HUES64 (cell line): Measurements from ENCODE around the gene TMC7. TPM values are rescaled to one million over a fixed set of nuclear protein-coding genes. Genes with fewer than 3 reads are reported as not detected.

ENCODE experiments used
- H3K27ac ChIP-seq: 2 replicates; pipeline ENCODE4 v1.7.0; 2013; ENCODE audit warnings: low read depth, low read length, inconsistent platforms
- H3K27me3 ChIP-seq: 2 replicates; pipeline ENCODE4 v1.6.1; 2013; ENCODE audit warnings: mild to moderate bottlenecking, low read length; ENCODE audit not compliant: insufficient read depth
- H3K36me3 ChIP-seq: 2 replicates; pipeline ENCODE4 v1.6.1; 2013; ENCODE audit warnings: mild to moderate bottlenecking, low read length; ENCODE audit not compliant: insufficient read depth
- H3K4me1 ChIP-seq: 2 replicates; pipeline ENCODE4 v1.6.1; 2013; ENCODE audit warnings: mild to moderate bottlenecking, low read length, moderate library complexity; ENCODE audit not compliant: insufficient read depth
- H3K4me3 ChIP-seq: 2 replicates; pipeline ENCODE4 v1.5.1; 2013; ENCODE audit warnings: mild to moderate bottlenecking, low read length, moderate library complexity
- H3K9ac ChIP-seq: 2 replicates; pipeline ENCODE4 v1.6.1; 2013; ENCODE audit warnings: mild to moderate bottlenecking, low read depth, low read length
- H3K9me3 ChIP-seq: 2 replicates; pipeline ENCODE4 v1.6.1; 2013; ENCODE audit warnings: low read depth, low read length; ENCODE audit not compliant: insufficient read depth
- WGBS: fragments of 150-250, 120-280 bp; methylation state at CpG from one replicate; pipeline ENCODE4 v1.1.7; 2013; ENCODE audit warnings: missing lambda C conversion rate; 5-methylcytosine and 5-hydroxymethylcytosine counted together
- polyA plus RNA-seq, 2 experiments: library from polyadenylated mRNA; stranded (reverse); fragments of 50-300 nt; gene quantifications; one replicate each; pipeline ENCODE4 v1.2.3, GENCODE V29; 2013

The TMC7 gene
- polyA plus RNA-seq (2013, experiment 1 of 2), result 2.4 TPM
- polyA plus RNA-seq (2013, experiment 2 of 2), result 3.9 TPM

DNA sequence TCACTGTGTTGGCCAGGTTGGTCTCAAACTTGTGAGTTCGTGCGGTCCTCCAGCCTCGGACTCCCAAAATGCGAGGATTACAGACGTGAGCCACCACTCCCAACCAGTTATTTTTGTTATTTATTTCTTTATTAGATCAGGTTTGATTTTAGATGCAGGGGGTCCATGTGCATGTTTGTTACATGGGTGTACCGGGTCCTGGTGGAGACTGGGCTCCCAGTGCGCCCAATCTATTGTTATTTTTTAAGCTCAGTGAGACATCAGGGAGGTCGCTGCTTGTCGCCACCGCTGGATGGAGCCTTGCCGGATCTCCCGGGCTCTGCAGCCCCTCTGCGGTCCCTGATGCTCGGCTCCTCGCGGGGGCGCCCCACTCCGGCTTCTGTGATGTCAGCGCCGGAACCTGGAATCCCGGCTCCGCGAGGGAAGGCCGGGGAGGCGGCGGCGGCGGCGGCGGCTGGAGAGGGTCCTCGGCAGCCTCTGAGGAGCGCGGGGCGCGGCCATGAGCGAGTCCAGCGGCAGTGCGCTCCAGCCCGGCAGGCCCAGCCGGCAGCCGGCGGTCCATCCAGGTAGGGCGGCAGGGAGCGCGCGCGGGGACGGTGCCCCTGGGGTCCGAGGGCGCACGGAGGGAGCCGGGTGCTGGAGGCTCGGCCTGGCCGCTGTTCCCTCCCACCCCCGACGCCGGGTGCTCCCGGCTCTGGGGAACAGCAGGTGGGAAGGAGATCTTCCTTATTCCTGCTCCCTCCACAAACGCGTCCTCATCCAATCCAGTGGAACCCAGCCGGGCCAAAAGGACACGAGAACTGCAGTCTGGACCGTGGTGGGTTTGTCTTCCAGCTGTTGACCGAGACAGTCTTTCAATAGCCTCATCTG, at the start of gene TMC7:
TMC7 (plus strand) TSS at position 370 of the 870 bp plus-strand sequence; CDS start at position 500, 130 bp downstream.
- Histone ChIP-seq H3K27me3 (no peaks in the 10 kb centered on the region), H3K9me3 (no peaks in the 10 kb centered on the region), H3K36me3 (no peaks in the 10 kb centered on the region), H3K9ac (peak within 1 kb of the TSS; percentile 82), H3K27ac (peak within 1 kb of the TSS; percentile 73), H3K4me1 (no peaks in the 10 kb centered on the region), H3K4me3 (peak within 1 kb of the TSS; percentile 89)
- 8% methylated on average over 63 of the region's 64 CpGs for WGBS

DNA sequence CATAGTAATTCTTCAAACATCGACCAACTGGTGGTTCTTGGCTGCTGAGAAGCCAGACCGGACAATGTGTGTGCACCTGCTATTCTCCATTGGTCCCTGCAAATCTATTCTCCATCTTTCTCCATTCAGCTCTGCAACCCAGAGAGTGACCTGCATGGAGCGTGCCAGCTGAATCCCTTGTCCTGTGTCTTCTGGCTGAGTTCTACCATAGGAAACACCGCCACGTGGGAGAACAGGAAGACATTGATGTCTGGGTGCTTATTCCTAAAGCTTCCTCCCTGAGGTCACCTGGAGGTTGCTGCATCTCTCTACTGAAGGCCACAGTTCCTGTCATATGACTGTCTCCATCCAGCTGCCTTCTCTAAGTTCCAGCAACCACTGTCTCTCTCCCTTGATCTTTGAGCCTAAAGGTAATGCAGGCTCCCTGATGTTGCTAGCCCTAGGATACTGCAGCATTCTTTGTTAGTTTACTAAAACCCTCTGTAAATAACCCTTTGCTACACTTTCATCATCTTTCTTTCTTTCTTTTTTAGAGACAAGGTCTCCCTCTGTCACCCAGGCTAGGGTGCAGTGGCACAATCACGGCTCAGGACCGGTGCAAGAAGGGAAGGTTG, 46.9 kb upstream of the TMC7 start:
- H3K9ac ChIP-seq, result no peak overlapping the region
- 94% methylated on average over 7 of the region's 7 CpGs for WGBS
- no peaks in the 10 kb centered on the region for H3K36me3 ChIP-seq
- H3K4me1 ChIP-seq, result peaks cover 7% of the 10 kb centered on the region; the same call in 1 of the 2 replicates
- no peak overlapping the region for H3K27ac ChIP-seq
- H3K9me3 ChIP-seq, result no peaks in the 10 kb centered on the region
- no peaks in the 10 kb centered on the region for H3K27me3 ChIP-seq
- no peak overlapping the region for H3K4me3 ChIP-seq

DNA sequence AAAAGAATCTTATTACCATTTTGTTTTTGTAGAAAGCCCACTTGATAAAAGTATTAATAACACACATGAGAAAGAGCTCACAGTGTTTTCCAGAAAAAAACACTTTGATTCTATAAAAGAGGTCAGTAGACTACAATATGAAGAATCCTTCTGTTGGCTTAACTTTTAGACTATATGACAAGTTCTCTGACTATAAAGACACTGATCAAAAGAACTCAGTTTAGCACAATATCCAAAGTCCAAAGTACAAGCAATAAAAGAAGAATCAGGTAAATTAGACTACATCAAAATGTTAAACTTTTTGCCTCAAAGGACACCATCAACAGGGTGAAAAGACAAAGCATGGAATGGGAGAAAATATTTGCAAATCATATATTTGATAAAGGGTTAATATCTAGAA, 46.3 kb upstream of the TMC7 start:
- Histone ChIP-seq H3K9me3 (no peaks in the 10 kb centered on the region), H3K27me3 (no peaks in the 10 kb centered on the region), H3K4me3 (no peak overlapping the region), H3K36me3 (no peaks in the 10 kb centered on the region), H3K27ac (no peak overlapping the region), H3K4me1 (peaks cover 6% of the 10 kb centered on the region; the same call in 1 of the 2 replicates), H3K9ac (no peak overlapping the region)

DNA sequence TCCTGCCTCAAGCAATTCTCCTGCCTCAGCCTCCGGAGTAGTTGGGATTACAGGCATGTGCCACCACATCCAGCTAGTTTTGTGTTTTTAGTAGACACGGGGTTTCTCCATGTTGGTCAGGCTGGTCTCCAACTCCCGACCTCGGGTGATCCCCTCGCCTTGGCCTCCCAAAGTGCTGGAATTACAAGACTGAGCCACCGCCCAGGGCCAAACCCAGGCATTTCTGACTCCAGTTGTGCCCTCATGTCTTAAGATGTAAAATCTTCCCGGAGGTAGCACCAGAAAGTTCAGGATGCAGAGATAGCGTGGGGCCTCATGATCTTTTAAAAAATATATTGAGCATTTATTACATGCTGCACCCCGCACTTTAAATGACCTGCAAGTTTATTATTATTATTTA, 44.7 kb upstream of the TMC7 start:
- no peaks in the 10 kb centered on the region for H3K36me3 ChIP-seq
- no peak overlapping the region for H3K9ac ChIP-seq
- H3K27ac ChIP-seq, result no peak overlapping the region
- no peak overlapping the region for H3K4me3 ChIP-seq
- no peaks in the 10 kb centered on the region for H3K9me3 ChIP-seq
- no peaks in the 10 kb centered on the region for H3K27me3 ChIP-seq
- WGBS, result 94% methylated on average over 8 of the region's 9 CpGs
- H3K4me1 ChIP-seq, result no peaks in the 10 kb centered on the region

DNA sequence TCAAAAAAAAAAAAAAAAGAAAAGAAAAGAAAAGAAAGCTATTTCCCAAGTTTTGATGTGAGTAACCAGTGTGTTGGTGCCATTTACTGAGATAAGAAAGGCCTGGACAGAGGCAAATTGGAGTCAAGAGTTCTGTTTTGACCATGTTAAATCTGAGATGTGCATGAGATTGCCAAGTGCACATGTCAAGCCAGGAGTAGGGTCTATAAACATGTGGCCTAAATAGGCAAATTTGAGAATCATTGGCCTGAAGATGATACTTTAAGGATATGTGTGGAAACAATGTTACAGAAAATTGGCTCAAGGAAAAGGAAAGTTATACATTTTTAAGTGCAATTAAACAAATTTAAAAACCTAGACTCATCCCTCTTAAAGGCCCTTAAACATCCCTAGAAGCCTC, 42.3 kb upstream of the TMC7 start:
- Histone ChIP-seq H3K4me3 (no peak overlapping the region), H3K27me3 (no peaks in the 10 kb centered on the region), H3K36me3 (no peaks in the 10 kb centered on the region), H3K4me1 (peaks cover 12% of the 10 kb centered on the region; the same call in 1 of the 2 replicates), H3K27ac (no peak overlapping the region), H3K9ac (no peak overlapping the region), H3K9me3 (no peaks in the 10 kb centered on the region)

DNA sequence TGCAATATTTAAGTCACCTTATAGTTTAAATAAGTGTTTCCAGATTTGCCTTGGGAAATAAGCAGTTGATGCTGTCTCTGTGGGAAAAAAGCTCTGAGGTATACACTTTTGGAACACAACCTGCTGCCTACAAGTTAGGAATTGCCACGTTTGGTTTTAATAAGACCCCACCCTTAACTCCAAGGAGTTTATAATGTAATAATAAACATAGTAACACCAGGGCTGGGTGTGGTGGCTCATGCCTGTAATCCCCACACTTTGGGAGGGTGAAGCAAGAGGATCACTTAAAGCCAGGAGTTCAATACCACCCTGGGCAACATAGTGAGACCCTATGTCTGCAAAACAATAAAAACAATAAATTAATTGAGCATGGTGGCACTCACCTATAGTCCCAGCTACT, 41.7 kb upstream of the TMC7 start:
- Histone ChIP-seq H3K36me3 (no peaks in the 10 kb centered on the region), H3K4me1 (peaks cover 12% of the 10 kb centered on the region; the same call in 1 of the 2 replicates), H3K9ac (no peak overlapping the region), H3K27ac (no peak overlapping the region), H3K27me3 (no peaks in the 10 kb centered on the region), H3K9me3 (no peaks in the 10 kb centered on the region), H3K4me3 (no peak overlapping the region)
- WGBS, result no CpG with 5 or more reads among the region's 1 CpG

DNA sequence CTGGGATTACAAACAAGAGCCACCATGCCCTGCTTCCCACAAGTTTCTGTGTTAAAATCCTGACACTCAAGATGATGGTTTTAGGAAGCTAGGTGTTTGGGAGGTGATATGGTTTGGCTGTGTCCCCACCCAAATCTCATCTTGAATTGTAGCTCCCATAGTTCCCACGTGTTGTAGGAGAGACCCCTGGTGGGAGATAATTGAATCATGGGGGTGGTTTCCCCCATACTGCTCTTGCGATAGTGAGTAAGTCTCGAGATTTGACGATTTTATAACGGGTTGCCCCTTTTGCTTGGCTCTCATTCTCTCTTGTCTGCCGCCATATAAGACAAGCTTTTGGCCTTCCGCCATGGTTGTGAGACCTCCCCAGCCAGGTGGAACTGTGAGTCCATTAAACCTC, 40.3 kb upstream of the TMC7 start:
- Histone ChIP-seq H3K36me3 (no peaks in the 10 kb centered on the region), H3K9ac (no peak overlapping the region), H3K4me1 (peaks cover 12% of the 10 kb centered on the region; the same call in 1 of the 2 replicates), H3K27me3 (no peaks in the 10 kb centered on the region), H3K4me3 (no peak overlapping the region), H3K27ac (no peak overlapping the region), H3K9me3 (no peaks in the 10 kb centered on the region)
- WGBS, result 89% methylated on average over 7 of the region's 7 CpGs

DNA sequence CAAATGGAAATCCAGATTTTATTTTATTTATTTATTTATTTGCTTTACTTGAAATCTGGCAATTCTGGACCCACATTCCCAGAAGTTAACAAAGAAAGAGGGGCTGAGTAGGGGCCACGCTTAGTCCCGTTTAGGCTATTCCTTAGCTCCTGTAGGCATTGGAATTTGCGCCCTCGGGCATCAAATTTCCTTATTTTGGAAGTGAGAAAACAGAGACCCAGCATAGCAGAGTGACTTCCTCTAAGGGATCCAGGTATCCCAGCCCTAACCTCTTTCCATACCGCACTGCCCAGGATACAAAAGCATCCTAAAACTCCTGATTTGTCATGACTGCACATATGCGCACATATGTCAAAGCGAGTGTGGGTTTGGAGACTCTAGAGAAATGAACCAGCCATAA, 38.5 kb upstream of the TMC7 start:
- H3K9me3 ChIP-seq, result no peaks in the 10 kb centered on the region
- H3K27ac ChIP-seq, result no peak overlapping the region
- no peak overlapping the region for H3K9ac ChIP-seq
- H3K4me3 ChIP-seq, result no peak overlapping the region
- peaks cover 12% of the 10 kb centered on the region; the same call in 1 of the 2 replicates for H3K4me1 ChIP-seq
- WGBS, result 67% methylated on average over 7 of the region's 7 CpGs
- no peaks in the 10 kb centered on the region for H3K36me3 ChIP-seq
- no peaks in the 10 kb centered on the region for H3K27me3 ChIP-seq

DNA sequence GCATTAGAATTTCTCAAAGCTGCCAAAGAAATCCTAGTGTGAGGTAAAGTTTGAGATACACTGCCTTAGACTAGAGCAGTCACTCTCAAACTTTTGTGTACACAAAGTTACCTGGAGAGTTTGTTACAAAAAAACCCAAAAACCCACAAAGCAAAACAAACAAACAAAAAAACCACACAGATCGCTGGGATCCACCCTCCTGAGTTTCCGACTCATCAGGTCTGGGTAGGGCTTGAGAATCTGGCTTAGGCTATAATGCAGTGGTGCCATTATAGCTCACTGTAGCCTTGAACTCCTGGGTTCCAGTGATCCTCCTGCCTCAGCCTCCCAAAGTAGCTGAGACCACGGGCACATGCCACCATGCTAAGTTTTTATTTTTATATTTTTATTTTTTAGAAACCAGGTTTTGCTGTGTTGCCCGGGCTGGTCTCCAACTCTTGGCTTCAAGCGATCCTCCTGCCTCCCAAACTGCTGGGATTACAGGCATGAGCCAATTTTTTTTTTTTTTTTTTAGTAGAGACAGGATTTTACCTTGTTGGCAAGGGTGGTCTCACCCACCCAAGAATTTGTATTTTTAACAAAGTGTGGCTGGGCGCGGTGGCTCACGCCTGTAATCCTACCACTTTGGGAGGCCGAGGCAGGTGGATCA, 35.2 kb upstream of the TMC7 start:
- peaks cover 12% of the 10 kb centered on the region; the same call in 1 of the 2 replicates for H3K4me1 ChIP-seq
- no peaks in the 10 kb centered on the region for H3K9me3 ChIP-seq
- H3K27me3 ChIP-seq, result no peaks in the 10 kb centered on the region
- no peak overlapping the region for H3K27ac ChIP-seq
- no peak overlapping the region for H3K4me3 ChIP-seq
- WGBS, result 96% methylated on average over 9 of the region's 9 CpGs
- no peaks in the 10 kb centered on the region for H3K36me3 ChIP-seq
- H3K9ac ChIP-seq, result no peak overlapping the region

DNA sequence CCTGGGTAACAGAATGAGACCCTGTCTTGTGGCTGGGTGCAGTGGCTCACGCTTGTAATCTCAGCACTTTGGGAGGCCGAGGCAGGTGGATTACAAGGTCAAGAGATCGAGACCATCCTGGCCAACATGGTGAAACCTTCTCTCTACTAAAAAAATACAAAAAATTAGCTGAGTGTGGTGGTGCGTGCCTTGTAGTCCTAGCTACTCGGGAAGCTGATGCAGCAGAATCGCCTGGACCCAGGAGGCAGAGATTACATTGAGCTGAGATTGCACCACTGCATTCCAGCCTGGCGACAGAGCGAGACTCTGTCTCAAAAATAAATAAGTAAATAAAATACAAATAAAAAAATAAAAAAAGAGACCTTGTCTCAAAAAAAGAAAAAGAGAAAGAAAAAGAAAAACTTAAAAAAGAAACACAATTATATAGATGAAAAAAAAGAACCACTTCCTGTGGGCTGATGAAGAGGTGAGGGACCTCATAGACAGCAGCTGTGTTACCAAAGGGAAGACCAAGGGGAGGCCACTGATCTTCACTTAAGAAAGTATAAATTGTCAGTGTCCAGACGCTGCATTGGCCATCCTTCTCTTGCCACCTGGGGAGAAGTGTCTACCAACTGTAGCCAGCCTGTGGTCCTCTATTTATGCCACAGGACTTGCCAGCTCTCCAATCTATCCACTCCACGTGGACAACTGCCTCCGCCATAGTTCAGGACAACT, 33.1 kb upstream of the TMC7 start:
- Histone ChIP-seq H3K9me3 (no peaks in the 10 kb centered on the region), H3K27me3 (no peaks in the 10 kb centered on the region), H3K4me1 (0 out of 2 replicates have a peak, but pooled peaks cover 4% of the 10 kb centered on the region), H3K27ac (no peak overlapping the region), H3K9ac (no peak overlapping the region), H3K36me3 (no peaks in the 10 kb centered on the region), H3K4me3 (no peak overlapping the region)
- 94% methylated on average over 8 of the region's 11 CpGs for WGBS

DNA sequence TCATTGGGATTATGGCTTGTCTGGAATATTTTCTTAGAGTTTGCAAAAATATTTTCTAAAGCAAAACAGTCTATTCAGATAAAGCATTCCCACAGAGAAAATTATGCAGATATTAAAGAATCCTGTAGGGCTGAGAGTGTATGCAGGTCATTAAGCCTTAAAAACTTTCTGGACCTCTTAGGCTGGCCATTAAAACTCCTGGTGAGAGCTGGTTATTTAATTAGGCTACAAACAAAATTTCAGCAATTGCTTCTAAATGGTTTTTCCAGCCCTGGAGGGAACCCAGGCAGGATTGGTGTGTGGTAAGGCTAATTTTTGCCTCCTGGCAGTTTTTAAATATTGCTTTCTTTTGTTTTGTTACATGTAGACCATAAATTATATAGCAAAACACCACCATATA, 30.2 kb upstream of the TMC7 start:
- Histone ChIP-seq H3K4me1 (no peaks in the 10 kb centered on the region), H3K27ac (no peak overlapping the region), H3K9ac (no peak overlapping the region), H3K36me3 (no peaks in the 10 kb centered on the region), H3K4me3 (no peak overlapping the region), H3K9me3 (no peaks in the 10 kb centered on the region), H3K27me3 (no peaks in the 10 kb centered on the region)
